GM13976 (cell line): ENCODE measurements around the gene CD58.

Experiments
- DNase-seq: peaks from one replicate; pipeline ENCODE4 v3.0.0; 2012; ENCODE audit warnings: low spot score
- in situ Hi-C: fragments of 300-500 bp; cut with MboI; formaldehyde crosslinking; loops from one replicate; pipeline ENCODE4 v1.12.0; 2022; ENCODE audit warnings: low sequenced_read_pairs, mixed read lengths, inconsistent platforms; ENCODE audit not compliant: unreplicated experiment
- TF ChIP-seq, protein P1 (sequence below): IDR thresholded peaks from 2 replicates; pipeline ENCODE4 v1.5.1; 2012; ENCODE audit warnings: borderline replicate concordance, mild to moderate bottlenecking; ENCODE audit not compliant: insufficient read depth; ENCODE audit errors: extremely low read depth, missing control alignments, control extremely low read depth

CD58 gene

DNA sequence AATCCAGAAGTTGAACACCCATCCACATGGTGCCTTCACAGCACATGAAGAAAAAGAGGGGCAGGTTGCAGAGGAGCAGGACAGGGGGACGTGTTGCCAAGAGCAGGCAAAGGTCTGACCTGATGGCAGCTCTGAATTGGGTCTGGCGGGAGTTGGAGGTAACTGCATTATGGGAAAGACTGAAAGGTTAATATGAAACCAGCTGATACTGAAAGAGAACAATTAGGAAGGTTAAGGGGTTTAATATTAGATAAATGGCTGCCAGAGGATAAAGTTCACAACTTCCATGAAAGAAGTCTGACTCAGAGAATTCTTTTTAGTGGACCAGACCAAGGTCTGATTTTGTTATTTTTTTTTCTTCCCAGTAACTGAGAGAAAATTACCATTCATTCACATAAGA lies 76.1 kb downstream of the CD58 start:
- in situ Hi-C loops: loop anchor here (10.0 to 25.0 kb wide), 2 partner anchors 340 to 682 kb away; no protein-coding TSS in a partner anchor
- TF ChIP-seq, protein P1, sequence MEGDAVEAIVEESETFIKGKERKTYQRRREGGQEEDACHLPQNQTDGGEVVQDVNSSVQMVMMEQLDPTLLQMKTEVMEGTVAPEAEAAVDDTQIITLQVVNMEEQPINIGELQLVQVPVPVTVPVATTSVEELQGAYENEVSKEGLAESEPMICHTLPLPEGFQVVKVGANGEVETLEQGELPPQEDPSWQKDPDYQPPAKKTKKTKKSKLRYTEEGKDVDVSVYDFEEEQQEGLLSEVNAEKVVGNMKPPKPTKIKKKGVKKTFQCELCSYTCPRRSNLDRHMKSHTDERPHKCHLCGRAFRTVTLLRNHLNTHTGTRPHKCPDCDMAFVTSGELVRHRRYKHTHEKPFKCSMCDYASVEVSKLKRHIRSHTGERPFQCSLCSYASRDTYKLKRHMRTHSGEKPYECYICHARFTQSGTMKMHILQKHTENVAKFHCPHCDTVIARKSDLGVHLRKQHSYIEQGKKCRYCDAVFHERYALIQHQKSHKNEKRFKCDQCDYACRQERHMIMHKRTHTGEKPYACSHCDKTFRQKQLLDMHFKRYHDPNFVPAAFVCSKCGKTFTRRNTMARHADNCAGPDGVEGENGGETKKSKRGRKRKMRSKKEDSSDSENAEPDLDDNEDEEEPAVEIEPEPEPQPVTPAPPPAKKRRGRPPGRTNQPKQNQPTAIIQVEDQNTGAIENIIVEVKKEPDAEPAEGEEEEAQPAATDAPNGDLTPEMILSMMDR: no peak
- no peak for DNase-seq

DNA sequence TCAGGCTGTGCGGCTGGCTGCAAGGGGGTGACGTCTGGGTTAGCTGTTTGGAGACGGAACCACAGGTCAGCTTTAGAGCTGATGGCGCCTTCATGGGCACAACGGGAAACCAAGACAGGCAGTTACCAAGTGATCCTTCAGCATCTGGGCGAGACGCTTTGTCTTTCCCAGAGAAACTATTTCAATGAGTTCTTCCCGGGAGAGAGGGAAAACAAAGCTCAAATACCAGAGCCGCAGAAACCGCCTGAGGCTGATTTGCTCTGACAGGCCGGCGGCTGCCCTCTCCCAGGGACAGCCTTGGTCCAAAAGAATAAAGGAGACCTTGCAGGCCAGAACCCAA lies 76.5 kb downstream of the CD58 start:
- no peak for DNase-seq
- TF ChIP-seq, protein P1: no peak
- in situ Hi-C loops: loop anchor here (10.0 to 25.0 kb wide), 2 partner anchors 340 to 682 kb away; no protein-coding TSS in a partner anchor

DNA sequence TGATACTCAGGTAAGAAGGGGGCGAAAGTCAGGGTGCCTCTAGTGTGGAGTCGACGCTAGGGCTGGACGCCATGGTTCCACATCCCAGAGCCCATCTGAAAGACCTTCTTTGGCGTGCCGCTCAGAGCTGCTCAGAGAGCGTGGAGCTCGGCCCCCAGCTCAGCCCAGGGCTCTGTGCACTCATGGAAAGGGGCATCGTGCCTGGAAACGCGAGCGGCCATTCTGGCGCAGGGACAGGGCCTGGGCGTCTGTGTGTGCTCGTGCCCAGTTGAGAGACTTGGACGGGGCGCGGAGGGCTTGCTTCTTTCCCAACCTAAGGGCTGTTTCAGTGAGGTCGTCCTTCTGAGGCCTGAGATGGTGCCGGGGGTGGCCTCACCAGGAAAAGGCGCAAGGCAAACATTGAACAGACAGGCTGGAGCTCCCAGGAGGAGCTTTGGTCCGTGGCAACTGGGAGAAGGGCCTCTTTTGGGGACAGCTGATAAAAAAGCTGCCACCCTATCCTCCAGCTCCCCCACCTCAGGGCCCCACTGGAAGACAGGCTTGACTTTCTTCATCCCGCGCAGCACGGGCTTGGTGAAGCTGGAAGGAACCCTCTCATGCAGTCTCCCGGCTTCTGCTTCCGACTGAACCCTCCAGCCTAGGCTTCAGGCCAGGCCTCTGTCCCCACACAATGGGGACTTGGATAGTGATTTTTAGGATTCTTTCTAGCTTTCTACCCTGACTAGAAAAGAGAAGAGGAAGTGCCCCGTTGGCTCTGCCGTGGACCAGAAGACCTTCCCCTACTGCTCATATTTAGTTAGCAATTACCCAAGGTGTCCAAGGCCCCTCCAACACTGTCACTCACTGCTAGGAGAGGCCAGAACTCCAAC lies 77.1 kb downstream of the CD58 start:
- in situ Hi-C loops: loop anchor here (10.0 to 25.0 kb wide), 2 partner anchors 339 to 681 kb away; no protein-coding TSS in a partner anchor
- TF ChIP-seq, protein P1: no peak
- DNase-seq: no peak

DNA sequence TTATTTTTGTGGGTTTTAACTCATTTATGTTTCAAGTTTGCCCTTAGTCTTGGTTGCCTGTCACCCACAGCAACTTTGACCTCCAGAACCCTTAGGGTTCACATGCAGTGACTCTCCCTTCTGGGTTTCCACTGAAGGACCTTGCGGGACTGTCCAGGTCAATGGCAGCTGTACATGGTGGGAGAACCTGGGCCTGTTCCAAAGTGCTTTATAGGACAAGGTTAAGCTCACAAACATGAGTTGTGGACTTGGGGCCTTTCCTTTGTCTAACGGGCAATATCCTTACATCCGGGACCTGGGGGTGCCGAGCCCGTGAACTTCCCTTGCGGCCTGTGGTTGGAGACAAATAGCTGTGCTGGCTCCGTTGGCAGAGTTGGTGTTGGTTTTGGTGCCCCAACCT lies 77.8 kb downstream of the CD58 start:
- in situ Hi-C loops: loop anchor here (10.0 to 25.0 kb wide), 2 partner anchors 338 to 681 kb away; no protein-coding TSS in a partner anchor
- DNase-seq: no peak
- TF ChIP-seq, protein P1: no peak

DNA sequence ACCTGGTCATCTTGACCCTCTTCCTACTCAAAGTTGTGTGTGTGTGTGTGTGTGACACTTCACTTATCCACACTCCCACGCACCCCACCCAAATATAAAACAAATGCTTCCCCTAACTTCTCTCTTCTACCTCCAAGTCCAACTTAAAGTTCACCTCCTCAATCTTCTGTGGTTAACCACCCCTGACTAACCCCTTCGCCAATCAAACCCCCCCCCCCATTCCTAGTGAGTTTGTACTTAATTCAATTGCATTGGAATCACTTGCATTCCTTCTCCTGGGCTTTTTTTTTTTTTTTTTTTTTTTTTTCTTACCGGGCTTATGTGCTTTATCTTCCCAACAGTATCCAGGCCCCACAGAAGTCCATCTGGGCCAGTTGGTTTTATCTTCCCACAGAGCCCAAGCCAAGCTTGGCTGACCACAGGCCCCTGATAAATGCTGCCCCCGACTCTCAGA lies 78.4 kb downstream of the CD58 start:
- no peak for DNase-seq
- in situ Hi-C loops: loop anchor here (10.0 to 25.0 kb wide), 2 partner anchors 338 to 680 kb away; no protein-coding TSS in a partner anchor
- TF ChIP-seq, protein P1: no peak

DNA sequence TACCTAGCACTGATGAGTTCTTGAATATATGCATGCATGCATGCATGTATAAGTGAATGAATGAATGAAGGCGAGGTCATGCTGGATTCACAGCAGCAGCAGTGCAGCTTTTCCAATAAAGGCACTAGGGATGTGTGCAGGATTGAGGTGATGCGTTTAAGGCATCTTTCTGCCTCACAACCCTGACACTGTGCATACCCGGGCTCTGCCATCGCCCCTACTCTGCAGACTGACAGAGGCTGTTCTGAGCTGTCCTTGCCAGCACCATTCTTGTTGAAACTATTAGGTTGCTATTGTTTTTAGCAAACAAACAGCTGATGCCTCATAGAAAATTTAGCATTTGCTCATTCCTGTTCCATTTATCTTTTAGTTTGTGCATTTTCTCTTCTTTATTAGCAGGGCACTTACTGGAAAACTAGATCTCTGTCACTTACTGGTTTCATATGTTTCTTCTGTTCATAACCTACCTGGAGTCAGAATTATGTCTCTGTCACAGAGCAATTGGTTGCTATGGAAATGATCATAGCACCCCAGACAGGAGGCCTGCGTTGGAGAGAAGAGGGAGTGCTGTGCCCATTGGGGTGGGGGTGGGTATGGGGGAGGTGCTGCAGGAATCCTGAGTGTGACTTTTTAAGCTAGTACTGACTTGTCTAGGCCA lies 79.0 kb downstream of the CD58 start:
- TF ChIP-seq, protein P1: no peak
- in situ Hi-C loops: loop anchor here (10.0 to 25.0 kb wide), 2 partner anchors 337 to 680 kb away; no protein-coding TSS in a partner anchor
- no peak for DNase-seq
